ENCODE data around the gene PRR29.
"Not testable (repeated sequence)": the region's sequence is repeated elsewhere in the genome, so short reads cannot be mapped to it uniquely, and the experiment has no call there.

The PRR29 gene

GRCh38 chr17:63998721-63999679 is 849 bp downstream of the PRR29 start:
- no peak for DNase-seq

- no peak for DNase-seq
These were observed 1.8 kb downstream of the PRR29 start for GRCh38 chr17:63999680-64000531.

- DNase-seq: no peak
These were observed 3.0 kb downstream of the PRR29 start for GRCh38 chr17:64001091-64001579.

GRCh38 chr17:64001763-64002529 is 3.8 kb downstream of the PRR29 start:
- DNase-seq: no peak

- DNase-seq: no peak
These were observed 4.7 kb downstream of the PRR29 start for GRCh38 chr17:64002658-64003525.

GRCh38 chr17:64003526-64004121 is 5.5 kb downstream of the PRR29 start:
- DNase-seq: no peak

GRCh38 chr17:64004218-64004770 is 6.1 kb downstream of the PRR29 start:
- DNase-seq: no peak

- DNase-seq: no peak
These were observed 7.0 kb downstream of the PRR29 start for GRCh38 chr17:64004903-64005733.

GRCh38 chr17:64005734-64006167 is 7.6 kb downstream of the PRR29 start:
- DNase-seq: no peak

- DNase-seq: no peak
These were observed 8.4 kb downstream of the PRR29 start for GRCh38 chr17:64006361-64007088.

- not testable (repeated sequence) for DNase-seq
These were observed 9.1 kb downstream of the PRR29 start for GRCh38 chr17:64007089-64007837.

GRCh38 chr17:64007838-64008282 is 9.7 kb downstream of the PRR29 start:
- no peak for DNase-seq

- no peak for DNase-seq
These were observed 10.2 kb downstream of the PRR29 start for GRCh38 chr17:64008346-64008745.

GRCh38 chr17:64008830-64009229 is 10.7 kb downstream of the PRR29 start:
- no peak for DNase-seq

GRCh38 chr17:64009571-64010402 is 11.6 kb downstream of the PRR29 start:
- no peak for DNase-seq

- no peak for DNase-seq
These were observed 17.3 kb downstream of the PRR29 start for GRCh38 chr17:64015447-64015846.

- DNase-seq: no peak
These were observed 18.2 kb downstream of the PRR29 start for GRCh38 chr17:64016231-64016784.

All from kidney glomerular epithelial cell (primary cell).